Uterus (tissue), 2 donors: ENCODE data around the gene KIF9.

Experiments used
- POLR2A ChIP-seq, 2 donors: fragments of 450-650 bp; IDR thresholded peaks; one replicate each; pipeline ENCODE4 v1.6.1; 2016; ENCODE audit warnings: antibody characterized with exemption in 2 of 2, mild to moderate bottlenecking in 1 of 2, moderate library complexity in 1 of 2
- TF ChIP-seq, protein P1 (sequence below), 4 experiments: fragments of 200-600 bp in 2 of 4; fragments of 450-650 bp in 2 of 4; sonication (generic) in 2 of 4; IDR thresholded peaks; one replicate each; pipeline ENCODE4 v1.5.1; 2016 to 2019; ENCODE audit warnings: antibody characterized with exemption in 4 of 4, mild to moderate bottlenecking in 2 of 4, moderate library complexity in 1 of 4

DNA sequence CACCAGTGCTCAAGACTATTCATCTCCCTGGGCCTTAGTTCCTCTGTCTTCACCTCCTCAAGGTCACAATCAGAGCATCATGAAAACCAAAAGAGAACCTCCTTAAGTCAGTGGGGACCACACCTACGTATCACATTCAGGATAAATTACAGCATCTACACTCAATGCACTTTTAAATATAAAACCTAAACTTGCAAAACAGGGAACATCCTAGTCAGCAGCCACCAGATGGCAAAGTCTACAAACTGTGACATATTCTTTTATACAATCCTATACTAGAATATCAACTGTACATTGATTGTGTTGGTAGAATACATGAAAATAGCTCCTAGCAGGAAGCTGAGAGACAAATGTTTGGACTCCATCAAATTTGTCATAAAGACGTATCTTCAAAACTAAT, 7.9 kb downstream of the KIF9 start:
- TF ChIP-seq, protein P1, sequence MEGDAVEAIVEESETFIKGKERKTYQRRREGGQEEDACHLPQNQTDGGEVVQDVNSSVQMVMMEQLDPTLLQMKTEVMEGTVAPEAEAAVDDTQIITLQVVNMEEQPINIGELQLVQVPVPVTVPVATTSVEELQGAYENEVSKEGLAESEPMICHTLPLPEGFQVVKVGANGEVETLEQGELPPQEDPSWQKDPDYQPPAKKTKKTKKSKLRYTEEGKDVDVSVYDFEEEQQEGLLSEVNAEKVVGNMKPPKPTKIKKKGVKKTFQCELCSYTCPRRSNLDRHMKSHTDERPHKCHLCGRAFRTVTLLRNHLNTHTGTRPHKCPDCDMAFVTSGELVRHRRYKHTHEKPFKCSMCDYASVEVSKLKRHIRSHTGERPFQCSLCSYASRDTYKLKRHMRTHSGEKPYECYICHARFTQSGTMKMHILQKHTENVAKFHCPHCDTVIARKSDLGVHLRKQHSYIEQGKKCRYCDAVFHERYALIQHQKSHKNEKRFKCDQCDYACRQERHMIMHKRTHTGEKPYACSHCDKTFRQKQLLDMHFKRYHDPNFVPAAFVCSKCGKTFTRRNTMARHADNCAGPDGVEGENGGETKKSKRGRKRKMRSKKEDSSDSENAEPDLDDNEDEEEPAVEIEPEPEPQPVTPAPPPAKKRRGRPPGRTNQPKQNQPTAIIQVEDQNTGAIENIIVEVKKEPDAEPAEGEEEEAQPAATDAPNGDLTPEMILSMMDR (IDR thresholded peaks at IDR 0.05) = no peak
- TF ChIP-seq POLR2A (IDR thresholded peaks at IDR 0.05) = no peak
